ENCODE results near the gene PTPN1. TPM values are rescaled to one million over a fixed set of nuclear protein-coding genes. Genes with fewer than 3 reads are reported as not detected.
A peak's percentile ranks its signal among the peaks of the same experiment; 100 is the strongest.

Gene PTPN1
- total and polyA plus RNA-seq, 2 of the 13 experiments (the other 11 are each of a cell fraction or from before 2014, with no cell fraction given): 17.7 to 37.2 TPM

DNA sequence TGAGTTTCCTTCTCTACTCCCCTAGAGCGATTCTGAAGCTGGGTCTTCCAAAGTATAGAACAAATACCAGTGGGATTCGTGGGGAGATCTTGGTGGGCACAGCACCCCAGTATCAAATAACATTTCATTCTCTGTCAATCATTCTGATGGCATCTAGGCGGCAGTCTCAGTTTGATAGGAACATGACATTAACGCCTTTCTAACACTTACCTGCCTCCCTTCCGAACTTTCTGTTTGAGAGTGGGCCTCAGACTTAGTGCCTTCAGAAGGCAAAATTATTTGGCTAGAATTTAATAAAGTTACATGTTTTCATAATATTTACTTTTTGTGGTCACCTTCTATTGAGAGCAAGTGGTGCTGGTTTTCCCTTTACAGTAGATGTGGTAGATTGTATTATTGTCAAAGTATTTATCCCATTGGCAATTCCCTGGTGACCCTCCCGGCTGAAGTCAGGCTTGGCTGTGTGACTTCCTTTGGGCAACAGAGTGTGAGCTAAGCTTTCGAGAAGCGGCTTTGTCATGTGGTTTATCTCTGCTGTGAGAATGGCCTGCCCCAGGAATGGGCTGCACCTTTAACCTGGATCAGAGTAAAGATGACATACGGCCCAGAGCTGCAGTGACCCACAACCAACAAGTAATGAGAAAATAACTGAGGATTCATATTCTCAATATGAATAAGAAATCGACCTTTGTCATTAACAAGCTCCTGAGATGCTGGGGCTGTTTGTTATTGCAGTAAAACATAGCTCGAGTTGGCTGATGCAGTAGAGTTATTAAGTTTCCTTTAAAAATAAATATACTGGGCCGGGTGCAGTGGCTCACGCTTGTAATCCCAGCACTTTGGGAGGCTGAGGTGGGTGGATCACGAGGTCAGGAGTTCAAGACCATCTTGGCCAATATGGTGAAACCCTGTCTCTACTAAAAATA, 45.2 kb upstream of the PTPN1 start (continued):
- TF ChIP-seq MAF1 (CRISPR knock-in tag; IDR thresholded peaks at IDR 0.05; ENCODE audit: borderline replicate concordance): no peak
- no peak for TF ChIP-seq MEIS2 (CRISPR knock-in tag; IDR thresholded peaks at IDR 0.05)
- TF ChIP-seq ZFP36L1 (CRISPR knock-in tag; IDR thresholded peaks at IDR 0.05): peak; percentile 84
- 0 out of 2 replicates have a peak, but pooled peaks have one; percentile 11 for TF ChIP-seq MED1 (CRISPR knock-in tag; IDR thresholded peaks at IDR 0.05)
- peak; percentile 63 for TF ChIP-seq SAP130 (CRISPR knock-in tag; IDR thresholded peaks at IDR 0.05; ENCODE audit: low read depth)

DNA sequence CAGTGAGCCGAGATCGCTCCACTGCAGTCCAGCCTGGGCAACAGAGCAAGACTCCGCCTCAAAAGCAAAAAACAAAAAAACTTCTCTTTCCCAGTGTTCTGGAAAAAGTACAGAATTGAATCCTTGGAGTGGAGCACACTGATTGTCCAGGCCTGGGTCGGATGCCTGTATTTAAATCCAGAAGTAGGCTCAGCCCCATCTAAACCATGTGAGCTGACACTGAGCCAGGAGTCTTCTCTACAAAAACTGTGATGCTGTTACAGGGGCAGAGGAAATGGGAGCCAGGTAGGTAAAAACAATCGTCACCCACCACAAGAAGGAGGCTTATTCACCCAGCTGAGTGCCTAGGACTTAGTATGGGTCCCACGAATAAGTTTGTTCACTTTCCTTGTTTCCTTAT, 43.0 kb upstream of the PTPN1 start:
- H2AFZ ChIP-seq (ENCODE audit: low read length): no peak overlapping the region
- ATAC-seq (no peak), DNase-seq (ENCODE audit: low spot score) (no peak), FAIRE-seq (no peak)
- in situ Hi-C loops (cut with HindIII; ENCODE audit: extremely low pct_ligation_motif_present, low pct_unique_long_range_greater_than_20kb) (no loop called here), intact Hi-C loops (cut with micrococcal nuclease; ENCODE audit: unreplicated experiment) (no loop called here)
- H3K79me2 ChIP-seq (ENCODE audit: insufficient read depth, low read length): no peaks in the 10 kb centered on the region
- no peak overlapping the region for H3K27ac ChIP-seq (ENCODE audit: extremely low read length, insufficient read depth, low read length)
- H3K4me1 ChIP-seq (ENCODE audit: insufficient read depth, low read length): peaks cover 68% of the 10 kb centered on the region
- H3K4me3 ChIP-seq (replicated peaks in 1 of 3; ENCODE audit: insufficient read depth in 1 of 3, low read depth in 2 of 3, low read length in 3 of 3): no peak overlapping the region
- WGBS (ENCODE audit: low lambda C conversion rate): 35% methylated on average over 6 of the region's 6 CpGs
- POLR2A ChIA-PET: interaction anchor here (9.0 kb wide), 1 partner anchor 278 kb away, joined by 98 read pairs; the partner anchor contains the start of gene CEBPB
- no peaks in the 10 kb centered on the region for H3K9me3 ChIP-seq (ENCODE audit: low read length)
- H3K9ac ChIP-seq (ENCODE audit: insufficient read depth, low read depth, low read length): no peak overlapping the region
- no peaks in the 10 kb centered on the region for H3K27me3 ChIP-seq (ENCODE audit: control insufficient read depth in 1 of 2, insufficient read depth in 2 of 2, low read length in 2 of 2)
- no peaks in the 10 kb centered on the region for H4K20me1 ChIP-seq (ENCODE audit: insufficient read depth, low read length)
- no peaks in the 10 kb centered on the region for H3K36me3 ChIP-seq (replicated peaks in 1 of 2; ENCODE audit: control insufficient read depth in 1 of 2, insufficient read depth in 2 of 2, low read length in 2 of 2)
- no TSS peak for BruUV-seq (replicated peaks)
- no peak overlapping the region for H3K4me2 ChIP-seq (ENCODE audit: low read depth, low read length)
- CTCF ChIA-PET (ENCODE audit: low intra/inter-chr PET ratio, low total read pairs): no interaction called here
- TF ChIP-seq FOSL1 (CRISPR knock-in tag; IDR thresholded peaks at IDR 0.05; ENCODE audit: borderline replicate concordance): no peak
- TF ChIP-seq, protein P1, sequence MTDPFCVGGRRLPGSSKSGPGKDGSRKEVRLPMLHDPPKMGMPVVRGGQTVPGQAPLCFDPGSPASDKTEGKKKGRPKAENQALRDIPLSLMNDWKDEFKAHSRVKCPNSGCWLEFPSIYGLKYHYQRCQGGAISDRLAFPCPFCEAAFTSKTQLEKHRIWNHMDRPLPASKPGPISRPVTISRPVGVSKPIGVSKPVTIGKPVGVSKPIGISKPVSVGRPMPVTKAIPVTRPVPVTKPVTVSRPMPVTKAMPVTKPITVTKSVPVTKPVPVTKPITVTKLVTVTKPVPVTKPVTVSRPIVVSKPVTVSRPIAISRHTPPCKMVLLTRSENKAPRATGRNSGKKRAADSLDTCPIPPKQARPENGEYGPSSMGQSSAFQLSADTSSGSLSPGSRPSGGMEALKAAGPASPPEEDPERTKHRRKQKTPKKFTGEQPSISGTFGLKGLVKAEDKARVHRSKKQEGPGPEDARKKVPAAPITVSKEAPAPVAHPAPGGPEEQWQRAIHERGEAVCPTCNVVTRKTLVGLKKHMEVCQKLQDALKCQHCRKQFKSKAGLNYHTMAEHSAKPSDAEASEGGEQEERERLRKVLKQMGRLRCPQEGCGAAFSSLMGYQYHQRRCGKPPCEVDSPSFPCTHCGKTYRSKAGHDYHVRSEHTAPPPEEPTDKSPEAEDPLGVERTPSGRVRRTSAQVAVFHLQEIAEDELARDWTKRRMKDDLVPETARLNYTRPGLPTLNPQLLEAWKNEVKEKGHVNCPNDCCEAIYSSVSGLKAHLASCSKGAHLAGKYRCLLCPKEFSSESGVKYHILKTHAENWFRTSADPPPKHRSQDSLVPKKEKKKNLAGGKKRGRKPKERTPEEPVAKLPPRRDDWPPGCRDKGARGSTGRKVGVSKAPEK (CRISPR knock-in tag; IDR thresholded peaks at IDR 0.05; ENCODE audit: borderline replicate concordance): no peak
- TF ChIP-seq BRD4 (CRISPR knock-in tag; IDR thresholded peaks at IDR 0.05): no peak
- 0 out of 2 replicates have a peak, but pooled peaks have one; percentile 36 for TF ChIP-seq HIVEP1 (CRISPR knock-in tag; IDR thresholded peaks at IDR 0.05)
- TF ChIP-seq ZNF292 (CRISPR knock-in tag; IDR thresholded peaks at IDR 0.05; ENCODE audit: borderline replicate concordance, low read depth): no peak
- TF ChIP-seq, protein P2, sequence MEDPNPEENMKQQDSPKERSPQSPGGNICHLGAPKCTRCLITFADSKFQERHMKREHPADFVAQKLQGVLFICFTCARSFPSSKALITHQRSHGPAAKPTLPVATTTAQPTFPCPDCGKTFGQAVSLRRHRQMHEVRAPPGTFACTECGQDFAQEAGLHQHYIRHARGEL (CRISPR knock-in tag; IDR thresholded peaks at IDR 0.05): 0 out of 2 replicates have a peak, but pooled peaks have one; percentile 52
- no peak for TF ChIP-seq ZNF484 (CRISPR knock-in tag; IDR thresholded peaks at IDR 0.05; ENCODE audit: borderline replicate concordance, low read depth)
- TF ChIP-seq, protein P3, sequence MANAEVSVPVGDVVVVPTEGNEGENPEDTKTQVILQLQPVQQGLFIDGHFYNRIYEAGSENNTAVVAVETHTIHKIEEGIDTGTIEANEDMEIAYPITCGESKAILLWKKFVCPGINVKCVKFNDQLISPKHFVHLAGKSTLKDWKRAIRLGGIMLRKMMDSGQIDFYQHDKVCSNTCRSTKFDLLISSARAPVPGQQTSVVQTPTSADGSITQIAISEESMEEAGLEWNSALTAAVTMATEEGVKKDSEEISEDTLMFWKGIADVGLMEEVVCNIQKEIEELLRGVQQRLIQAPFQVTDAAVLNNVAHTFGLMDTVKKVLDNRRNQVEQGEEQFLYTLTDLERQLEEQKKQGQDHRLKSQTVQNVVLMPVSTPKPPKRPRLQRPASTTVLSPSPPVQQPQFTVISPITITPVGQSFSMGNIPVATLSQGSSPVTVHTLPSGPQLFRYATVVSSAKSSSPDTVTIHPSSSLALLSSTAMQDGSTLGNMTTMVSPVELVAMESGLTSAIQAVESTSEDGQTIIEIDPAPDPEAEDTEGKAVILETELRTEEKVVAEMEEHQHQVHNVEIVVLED (CRISPR knock-in tag; IDR thresholded peaks at IDR 0.05; ENCODE audit: borderline replicate concordance): no peak
